HG02884 (cell line): ENCODE data around the gene GPR146.

ENCODE experiments used
- ATAC-seq: cut with Tn5 transposase; IDR thresholded peaks from one replicate; pipeline ENCODE4 v1.9.1; 2021; ENCODE audit warnings: mild to moderate bottlenecking, moderate library complexity; ENCODE audit not compliant: unreplicated experiment

Gene GPR146

DNA sequence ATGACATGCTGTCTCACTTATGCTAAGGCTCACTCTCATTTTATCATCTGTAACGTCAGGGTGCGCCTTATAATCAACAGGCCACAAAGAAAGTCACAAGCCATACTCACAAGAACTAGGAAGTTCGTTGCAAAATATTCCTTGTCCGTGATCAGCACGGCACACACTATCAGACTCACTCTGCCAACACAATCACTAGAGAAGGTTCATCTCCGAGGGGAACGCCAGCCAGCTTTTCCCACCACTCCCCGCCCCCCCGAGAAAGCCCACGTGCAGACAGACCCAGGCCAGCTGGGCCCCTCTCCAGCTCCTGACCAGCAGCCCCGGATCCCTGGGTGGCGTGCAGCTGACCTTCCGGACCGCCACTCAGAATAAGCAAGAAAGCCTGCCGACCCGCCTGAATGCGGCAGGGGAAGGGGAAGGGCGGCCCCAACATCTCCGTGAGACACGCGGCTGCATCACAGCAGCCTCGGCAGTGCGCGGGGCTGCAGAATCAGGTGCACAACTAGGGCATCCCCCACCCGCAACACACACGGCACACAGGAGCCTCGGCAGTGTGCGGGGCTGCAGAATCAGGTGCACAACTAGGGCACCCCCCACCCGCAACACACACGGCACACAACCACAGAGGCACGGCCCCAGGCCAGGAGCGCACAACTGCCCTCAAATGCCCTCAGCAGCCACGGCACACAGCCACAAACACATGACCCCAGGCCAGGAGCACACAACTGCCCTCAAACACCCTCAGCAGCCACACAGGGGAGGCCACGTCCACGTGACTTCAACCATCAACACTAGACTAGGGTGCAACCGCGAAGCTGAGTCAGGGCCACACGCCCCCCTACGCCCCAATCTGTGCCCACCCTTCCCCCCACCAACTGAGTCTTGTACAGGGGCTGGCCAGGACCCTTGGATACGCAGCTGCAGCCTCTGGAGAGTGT is 2.5 kb upstream of the GPR146 start:
- no peak for ATAC-seq

DNA sequence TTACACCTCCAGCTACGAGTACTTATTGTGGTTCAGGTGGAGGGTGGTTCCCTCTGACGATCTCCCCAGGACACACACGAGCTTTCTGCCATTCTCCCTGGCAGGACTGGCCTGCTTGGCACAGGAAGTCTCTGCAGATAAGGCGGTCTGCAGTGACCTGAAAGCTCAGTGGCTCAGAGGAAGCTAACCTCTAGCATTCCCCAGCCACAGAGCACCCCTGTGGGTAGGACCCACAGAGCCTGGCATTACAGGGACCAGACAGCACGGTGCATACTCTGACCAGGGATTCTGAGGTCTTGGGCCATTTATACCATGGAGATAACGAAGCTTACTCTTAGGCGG is 1.9 kb upstream of the GPR146 start:
- ATAC-seq: no peak

DNA sequence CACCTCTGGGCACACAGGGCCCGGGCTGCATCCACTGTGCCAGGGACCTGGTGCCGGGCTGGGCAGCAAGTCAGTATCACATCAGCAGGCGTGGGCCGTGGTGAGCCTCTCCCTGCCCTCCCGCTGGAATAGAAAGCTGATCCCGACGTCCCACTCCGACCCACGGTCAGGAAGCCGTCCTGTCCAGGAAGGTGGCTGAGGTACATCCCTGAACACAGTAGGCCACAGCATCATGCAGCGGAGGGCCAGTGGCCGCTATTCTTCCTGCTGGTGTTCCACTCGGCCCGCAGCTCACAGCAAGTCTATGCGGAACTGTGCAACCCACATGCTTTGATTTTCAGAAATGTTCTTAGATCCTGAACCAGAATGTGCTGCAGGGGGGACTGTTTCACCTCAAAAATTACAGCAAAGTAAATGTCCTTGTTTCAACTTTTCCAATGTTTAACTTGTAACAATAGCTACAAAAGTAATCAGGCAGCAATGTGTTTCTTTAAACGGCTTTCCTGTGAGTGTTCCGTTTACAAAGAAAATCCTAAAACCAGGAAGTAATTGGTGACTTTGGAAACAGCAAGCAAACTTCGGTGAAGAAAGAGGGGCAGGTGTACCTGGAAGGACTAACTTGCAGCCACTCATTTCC is 676 bp upstream of the GPR146 start:
- no peak for ATAC-seq

DNA sequence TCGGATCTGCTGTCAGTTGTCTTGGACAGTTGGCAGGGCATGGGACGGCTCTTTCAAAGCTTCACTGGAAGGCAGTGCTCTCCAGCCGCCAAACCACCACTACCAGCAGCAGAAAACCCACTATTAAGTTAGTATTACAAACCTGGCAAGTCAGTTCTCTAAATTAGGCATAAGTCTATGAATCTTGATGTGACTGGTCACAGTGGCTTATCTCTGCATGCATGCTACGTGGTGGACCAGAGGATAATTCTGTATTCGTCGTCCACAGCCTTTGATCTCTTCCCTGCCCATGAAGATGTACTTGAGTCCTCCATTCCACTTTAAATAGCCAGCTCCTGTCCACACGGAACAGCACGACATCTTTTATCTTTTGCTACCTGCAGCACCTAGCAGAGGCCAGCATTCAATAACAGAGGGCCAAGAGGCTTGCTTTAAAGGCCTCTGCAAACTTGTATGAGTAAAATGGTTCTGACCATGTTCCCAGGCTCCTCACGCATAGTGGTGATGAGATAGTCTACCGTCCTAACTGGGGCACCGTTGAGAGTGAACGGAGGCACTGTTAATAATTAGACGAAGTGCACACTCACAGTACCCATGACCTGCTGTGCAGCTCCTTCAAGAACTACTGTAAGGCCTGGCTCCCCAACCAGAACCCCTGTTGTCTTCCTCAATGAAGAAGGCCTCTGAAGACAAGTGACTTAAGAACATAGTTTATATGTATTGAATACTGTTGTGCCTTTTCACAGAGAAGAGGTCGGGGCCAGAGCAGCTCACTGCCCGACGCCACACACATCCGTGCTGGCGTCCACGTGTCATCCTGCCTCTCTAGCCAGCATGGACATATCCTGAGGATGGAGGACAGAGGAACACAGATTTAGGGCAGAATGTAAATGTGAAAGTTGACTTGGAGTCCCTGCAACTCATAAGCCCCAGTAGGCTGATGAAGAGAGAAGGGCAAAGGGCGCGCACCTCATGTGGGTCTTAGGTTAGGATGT is 1.0 kb downstream of the GPR146 start:
- no peak for ATAC-seq

DNA sequence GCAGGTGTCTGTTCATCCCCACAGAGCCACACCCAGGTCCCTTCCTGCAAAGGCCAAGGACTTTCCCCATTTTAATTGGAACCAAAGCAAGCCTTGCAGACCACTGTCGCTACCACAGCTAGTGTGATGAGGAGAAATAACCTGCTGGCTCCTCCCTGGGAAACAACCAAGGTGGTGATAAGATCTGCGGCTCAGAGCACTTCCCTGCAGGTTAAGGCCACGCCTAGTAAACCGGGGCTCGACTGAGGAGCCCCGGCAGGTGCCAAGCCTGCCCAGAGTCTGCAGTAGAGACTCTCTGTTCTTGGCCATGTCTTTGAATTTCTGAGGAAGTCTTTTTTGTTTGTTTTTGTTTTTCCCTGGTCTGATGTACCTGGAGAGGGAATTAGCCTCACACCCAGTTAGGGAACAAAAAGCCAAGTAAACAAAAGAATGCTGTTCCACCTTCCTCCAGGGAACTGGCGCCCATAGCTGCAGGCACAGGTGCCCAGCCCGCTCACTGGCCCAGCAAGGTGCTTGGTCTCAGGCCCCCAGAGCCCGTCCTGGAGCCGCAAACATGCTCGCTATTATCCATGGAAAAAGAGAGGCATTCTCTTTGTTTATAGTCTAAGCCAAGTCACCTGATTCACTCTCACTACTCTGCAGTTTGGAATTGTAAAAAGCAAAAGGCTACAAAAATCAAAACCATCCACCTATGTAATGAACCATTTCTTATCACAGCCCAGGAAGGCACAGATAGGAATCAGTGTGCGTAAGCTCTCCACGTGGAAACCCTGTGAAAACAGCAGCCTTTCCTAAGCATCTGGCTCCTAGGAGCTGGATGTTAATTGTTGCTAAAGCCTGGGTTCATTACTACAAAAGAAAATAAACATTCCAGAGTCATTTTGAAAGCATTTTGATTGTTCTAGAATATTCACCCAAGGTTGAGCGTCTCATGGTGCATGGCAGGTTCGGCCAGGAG is 2.7 kb downstream of the GPR146 start:
- no peak for ATAC-seq

DNA sequence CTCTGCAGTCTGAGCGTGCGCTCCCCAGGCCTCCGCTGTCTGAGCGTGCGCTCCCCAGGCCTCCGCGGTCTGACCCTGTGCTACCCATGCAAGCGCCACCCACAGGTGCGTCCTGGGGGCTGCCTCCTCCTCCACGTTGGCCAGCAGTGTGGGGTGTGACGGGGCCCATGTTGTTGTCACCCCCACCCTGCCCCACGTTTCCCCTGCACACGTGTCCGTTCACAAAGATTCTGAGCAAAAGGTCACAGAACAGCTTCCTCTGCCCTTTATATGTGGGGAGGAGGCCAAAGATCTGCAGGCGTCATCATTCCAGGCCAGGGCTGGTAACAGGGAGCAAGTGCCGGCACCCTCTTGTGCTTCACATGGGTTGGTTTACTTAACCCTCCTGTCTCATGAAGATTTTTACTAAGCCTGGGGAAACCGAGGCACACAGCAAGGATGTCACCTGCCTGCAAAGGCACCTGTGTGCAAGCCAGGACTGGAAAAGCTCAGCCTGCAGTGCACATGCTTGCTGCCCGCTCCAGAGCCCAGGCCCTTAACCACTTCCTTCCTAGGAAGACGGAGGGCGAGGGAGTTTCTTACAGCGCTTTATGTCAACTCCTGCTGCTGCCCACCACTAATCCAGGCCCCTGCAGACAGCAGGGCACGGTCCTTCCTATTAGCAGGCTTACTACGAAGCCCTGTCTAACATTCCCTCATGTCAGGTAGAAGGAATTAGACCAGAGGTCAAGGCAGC is 4.8 kb downstream of the GPR146 start:
- no peak for ATAC-seq

DNA sequence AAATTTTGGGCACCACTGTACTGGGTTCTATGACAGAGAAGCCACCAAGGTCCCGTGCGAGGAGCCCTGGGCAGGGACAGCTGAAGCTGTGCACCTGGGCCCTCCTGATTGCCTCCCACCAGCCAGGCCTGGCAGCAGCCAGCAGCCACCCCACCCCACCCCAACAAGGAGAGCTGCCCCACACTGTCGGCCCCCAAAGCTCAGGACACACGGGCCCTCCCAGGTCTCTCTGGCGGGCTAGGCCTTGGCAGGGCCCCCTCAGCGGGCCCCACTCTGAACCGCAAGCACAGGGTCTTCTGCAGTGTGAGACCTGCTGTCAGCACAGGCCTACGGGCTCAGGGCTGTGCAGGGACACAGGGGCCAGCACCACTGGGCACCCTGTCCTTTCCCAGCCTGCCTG is 5.5 kb downstream of the GPR146 start:
- no peak for ATAC-seq

DNA sequence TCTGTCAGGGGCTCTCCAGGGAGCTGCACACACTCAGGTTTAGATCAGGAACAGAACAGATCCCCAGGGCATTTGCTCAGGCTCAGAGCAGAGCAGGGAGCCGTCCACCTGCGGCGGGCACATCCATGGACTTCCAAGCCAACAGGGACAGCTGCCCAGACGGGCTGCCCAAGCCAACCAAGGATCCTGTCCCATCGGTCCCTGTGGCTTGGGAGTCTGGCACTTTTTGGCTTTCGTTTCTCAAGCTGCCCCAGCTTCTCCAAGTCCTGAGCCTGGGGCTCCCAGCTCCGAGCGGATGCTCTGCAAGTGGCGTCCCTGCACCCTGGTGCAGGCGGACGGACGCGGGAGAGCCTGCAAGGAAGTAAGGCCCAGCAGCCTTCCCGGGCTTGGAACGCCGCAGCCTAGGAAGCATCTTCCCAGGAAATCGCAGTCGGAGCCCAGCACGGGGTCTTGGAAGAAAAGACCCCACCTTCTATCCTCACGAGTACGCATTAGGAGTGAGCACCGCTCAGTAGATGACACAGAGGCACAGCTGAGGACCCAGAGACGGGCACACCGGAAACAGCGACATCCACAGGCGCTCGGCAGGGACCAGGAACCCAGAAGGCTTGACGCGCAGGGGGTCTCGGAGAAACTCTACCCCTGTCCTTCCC is 6.0 kb downstream of the GPR146 start:
- ATAC-seq: no peak

DNA sequence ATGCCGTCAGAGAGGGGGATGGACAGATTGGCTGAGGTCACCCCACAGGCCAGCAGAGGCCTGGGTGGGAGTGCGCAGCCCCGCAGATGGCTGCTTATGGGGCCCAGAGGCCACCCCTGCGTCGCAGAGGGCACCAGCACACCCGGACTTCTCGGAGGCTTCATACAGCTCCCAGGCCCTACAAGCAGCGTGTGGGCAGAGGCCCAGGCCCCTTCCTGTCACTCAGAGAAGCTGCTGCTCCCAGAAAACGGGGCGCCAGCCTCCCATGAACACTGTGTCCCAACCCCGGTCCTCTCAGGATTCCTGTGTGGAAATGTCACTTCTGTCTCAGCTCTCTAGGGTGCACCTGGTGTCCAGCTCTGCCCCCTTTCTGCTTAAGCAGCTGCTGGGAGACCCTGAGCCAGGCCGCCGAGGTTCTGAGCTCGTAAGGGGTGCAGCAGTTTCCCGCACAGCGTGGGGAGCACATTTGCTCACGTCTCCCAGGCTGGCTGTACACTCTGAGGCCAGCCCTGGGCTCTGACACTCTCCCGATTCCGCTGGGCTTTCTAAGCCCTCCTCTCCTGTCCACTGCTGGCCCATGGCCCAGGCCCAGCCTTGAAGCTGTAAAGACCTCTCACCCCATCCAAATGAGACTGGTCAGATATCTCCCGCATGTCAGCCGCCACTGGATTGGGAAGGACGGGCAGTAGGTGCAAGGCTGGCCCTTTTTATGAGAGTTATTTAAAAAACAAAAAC is 6.8 kb downstream of the GPR146 start:
- no peak for ATAC-seq

DNA sequence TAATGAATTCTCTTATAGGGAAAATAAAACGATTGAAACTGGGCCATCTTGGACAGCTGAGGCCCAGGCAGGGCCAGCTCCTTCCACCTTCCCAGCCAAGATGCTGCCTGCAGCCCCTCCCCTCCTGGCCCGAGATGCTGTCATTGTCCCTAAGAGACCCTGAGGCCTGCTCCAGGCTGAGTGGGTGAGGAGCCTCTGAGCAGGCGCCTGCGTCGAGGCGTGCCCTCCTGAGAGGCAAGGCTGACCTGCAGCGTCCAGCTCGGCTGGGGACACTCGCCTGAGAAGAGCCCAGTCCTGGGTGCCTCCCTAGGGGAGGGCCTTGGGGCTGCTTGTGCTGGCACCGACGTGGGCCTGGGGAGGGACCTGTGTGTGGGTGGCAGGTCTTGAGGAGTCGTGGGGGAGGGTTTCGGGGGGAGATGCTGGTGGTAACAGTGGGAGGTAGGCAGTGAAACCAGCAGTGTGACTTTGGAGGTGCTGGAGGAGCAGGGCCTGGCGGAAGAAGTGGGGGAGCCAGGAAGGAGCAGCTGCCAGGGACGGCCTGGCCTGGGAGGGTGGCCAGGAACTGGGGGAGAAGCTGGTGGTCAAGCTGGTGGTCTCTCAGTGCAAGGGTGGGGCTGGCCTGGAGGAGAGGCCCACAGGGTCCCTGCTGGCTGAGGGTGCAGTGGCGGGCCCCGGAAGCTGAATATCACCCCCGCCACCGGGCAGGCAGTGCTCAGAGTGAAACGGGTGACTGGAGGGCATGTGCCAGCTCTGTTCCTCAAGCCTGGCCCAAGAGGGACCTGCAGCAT is 7.9 kb downstream of the GPR146 start:
- no peak for ATAC-seq

DNA sequence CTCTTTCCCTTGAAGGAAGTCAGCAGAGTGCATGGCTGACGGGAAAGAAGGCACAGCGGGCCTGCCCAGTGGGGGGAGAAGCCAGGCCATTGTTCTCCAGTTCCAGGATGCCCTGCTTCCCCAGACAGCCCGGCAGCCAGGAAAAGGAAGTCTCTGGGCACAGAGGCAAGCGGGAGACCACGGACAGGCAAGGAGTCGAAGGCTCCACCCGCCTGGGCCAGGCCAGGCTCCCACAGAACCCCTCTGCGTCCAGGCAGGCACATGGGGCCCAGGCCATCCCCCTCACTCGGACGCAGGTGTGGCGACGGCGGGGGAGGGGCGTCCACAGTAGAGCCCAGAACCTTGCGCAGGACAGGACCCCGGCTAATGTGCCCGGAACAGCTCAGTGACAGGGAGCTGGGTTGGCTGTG is 8.7 kb downstream of the GPR146 start:
- ATAC-seq: no peak

DNA sequence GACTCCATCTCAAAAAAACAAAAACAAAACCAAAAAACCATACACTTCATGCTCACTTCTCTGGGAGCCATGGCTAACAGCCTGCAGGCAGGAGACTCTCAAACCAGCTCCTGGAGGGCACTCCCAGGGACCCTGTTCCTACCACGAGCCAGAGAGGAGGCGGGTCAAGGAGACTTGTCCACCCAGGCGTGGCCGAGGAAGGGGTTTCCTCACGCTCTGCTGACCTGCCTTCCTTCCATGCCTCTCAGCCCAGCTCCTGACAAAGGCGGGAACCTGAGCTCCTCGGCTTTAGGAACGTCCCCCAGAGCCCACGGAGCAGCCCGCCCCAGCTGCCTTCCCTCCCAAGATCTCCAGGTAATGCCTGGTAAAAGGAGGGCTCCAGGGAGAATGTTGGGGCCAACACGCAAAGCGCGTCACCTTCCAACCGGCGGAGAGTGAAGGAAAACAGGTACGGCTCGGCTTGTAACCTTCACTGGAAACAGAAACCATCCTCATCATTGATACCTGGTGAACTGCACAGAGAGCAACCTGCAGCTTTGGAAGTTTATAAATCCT is 9.5 kb downstream of the GPR146 start:
- ATAC-seq: no peak

DNA sequence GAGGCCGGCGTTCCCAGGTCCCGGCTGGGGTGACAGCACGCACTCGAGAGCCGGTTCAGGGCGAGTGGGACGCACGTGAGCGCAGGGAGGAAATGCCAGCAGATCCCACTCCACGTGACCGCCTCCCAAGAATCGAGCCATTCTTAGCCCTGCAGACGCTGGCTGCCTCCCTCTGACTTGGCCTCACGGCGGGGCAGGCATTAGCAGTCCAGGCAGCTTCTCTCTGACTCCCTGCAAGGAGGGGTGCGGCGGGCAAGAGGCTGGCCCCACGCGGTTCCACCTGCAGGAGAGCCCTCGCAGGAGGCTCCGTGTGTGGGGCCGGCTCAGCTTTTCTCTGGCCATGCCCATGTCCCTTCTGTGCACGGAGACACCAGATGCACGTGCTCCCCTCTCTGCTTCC is 10.1 kb downstream of the GPR146 start:
- no peak for ATAC-seq

DNA sequence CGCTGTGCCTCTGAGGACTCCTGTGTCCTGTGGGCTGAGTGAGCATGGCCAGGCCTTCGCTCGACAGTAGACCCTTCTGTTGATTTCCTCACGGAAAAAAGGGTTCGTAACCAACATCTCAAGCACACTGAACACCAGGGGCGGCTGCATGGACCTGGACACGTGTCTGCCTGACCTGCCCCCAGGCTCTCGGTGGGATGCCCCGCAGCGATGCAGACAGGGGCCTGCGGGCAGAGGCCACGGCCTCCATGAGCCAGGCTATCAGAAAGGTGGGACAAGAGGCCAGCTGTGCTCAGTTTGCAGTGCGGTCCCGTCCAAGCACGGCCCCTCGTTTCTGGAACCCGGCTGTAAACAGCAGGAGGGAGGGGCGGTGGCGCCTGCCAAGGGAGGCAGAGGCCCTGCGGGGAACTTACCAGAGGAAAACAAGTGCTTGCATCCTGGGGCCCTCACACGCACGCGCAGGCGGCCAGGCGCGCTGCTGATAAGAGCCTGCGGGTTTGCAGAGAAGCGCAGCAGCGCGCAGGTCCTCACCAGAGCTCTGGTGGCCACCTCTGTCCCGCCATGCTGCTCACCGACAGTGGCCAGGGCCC is 10.6 kb downstream of the GPR146 start:
- ATAC-seq: no peak

DNA sequence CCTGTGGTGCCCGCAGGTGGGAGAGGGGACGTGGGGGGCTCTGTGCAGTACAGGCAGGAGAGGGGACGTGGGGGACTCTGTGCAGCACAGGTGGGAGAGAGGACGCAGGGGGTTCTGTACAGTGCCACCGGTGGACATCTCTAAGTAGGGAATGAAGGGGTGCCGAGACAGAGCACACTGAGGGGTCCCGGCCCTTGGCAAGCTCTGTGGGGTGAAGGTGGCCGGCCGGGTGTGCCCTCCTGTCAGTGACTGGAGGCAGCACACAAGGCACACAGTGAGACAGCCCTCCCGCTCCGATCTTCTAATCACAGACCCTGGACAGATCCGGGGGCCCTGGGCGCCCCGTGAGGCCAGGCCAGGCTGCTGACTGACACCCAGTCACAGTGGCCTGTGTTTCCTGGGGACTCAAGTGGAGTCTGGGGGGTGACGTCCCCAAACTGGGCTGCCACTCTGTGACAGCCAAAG is 11.2 kb downstream of the GPR146 start:
- no peak for ATAC-seq

DNA sequence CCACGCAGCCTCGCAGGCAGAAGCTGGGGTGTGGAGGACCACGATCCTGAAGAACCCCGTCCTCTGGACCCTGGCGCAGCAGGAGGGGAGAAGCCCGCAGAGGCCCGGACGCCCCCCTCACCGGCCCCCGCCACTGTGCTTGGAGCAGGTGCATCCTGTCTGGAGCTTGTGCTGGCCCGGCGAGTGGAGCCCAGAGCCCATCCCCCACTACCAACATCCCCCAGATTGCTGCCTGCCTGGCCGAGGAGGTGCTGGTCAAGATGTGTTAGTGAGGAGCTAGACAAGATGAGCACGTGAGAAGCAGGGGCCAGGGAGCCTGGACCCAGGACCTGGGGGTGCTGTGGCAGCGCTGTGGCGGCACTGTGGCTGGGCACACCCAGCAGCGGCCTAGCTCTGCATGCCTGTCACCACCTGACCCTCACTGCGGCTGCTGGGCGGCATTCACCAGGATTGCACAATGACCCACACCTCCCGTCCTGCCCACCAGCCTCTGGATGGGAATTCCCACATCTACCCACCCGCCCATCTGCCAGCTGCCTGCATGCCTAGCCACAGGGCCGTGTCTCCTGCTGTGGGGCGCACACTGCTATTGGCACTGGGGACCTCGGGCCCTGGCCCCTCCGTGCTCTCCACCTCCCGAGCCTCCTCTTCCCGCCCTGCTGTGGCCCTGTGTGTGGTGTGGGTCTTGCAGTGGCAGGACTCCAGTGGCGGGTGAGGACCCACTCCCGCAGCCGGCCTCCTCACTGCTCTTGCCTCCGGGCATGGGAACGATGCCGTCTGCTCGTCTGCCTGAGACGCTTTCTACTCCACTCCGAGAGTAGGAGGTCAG is 11.8 kb downstream of the GPR146 start:
- ATAC-seq: no peak
